HG03442 (cell line): ENCODE results near the gene CALHM3.

ENCODE experiments used
- ATAC-seq: cut with Tn5 transposase; IDR thresholded peaks from one replicate; pipeline ENCODE4 v1.9.1; 2021; ENCODE audit warnings: mild to moderate bottlenecking, moderate library complexity; ENCODE audit not compliant: unreplicated experiment

CALHM3 gene

GRCh38 chr10:103475437-103475836 lies 3.6 kb downstream of the CALHM3 start:
- ATAC-seq, result no peak

DNA sequence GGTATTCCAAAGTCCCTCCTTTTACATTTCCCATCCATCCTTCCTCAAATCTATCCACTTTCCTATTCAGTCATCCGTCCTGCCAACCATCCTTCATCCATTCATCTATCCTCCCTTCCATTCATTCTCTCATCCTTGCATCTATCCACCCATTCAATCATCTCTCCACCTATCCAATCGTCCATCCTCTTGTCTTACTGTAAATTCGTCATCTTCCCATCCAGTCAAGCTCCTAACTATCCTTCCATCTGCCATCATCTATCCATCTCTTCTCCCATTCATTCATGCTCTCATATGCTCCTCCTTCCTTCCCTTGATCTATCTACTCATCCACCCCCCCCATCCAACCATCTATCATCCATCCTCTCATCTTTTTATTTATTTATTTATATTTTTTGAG lies 5.0 kb downstream of the CALHM3 start:
- no peak for ATAC-seq

GRCh38 chr10:103473261-103473671 lies 5.8 kb downstream of the CALHM3 start:
- ATAC-seq, result no peak

DNA sequence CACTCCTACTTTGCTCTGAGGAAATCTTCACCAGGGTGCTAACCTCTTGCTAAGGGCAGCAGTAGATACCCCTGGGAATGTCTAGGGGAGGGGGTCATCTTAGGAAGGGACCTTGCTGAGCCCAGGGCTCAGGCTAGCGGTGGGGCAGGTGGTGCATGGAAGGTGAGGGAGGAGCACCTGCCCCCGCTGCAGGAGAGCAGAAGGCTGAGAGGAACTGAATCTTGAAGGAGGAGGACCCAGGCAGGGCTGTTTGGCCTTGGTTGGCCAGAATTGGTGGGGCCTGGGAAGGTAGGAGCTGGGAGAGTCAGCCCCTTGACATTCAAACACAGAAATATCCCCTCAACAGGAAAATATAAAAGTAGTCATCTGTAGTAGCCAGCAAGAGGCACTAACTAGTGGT lies 7.0 kb downstream of the CALHM3 start:
- ATAC-seq, result no peak

DNA sequence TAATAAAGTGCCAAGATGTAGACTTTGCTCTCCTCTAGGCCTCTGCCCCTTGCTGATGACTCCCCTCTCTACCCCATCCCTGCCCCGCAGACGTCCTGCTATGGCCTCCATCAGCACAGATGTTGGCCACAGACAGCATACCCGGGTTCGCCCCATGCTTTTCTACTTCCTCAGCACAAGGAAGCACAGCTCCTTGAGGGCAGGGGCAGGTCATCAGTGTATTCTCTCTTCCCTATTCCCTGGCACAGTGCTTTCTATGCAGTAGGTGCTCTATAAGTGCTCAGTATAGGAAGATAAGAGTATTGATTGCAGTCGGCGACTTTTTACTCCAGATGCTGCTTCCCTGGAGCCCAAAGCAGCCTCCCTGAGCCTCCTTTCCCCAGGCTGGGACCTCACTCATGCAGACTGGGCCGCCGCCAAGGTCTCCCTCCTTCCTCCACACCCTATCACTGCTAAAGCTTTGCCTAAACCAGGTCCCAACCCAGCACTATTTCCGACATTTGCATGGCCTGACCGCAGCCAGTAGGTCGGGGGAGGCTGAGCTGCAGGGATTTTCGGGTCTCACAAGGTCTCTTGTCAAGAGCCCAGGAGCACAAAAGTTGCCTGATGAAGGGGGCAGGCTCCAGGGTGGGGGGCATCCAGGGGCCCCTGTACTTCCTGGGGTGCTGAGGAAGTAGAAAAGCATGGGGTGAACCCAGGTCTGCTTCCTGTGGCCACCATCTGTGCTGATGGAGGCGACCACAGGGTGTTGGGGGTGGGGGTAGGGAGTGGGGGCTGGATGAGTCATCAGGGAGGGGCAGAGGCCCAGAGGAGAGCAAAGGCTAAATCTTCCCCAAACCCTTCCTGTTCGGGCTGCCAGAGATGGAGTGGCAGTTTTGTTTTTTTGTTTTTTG lies 8.0 kb downstream of the CALHM3 start:
- ATAC-seq, result peak; percentile 67

- no peak for ATAC-seq
Observed at GRCh38 chr10:103469201-103469600, 9.8 kb downstream of the CALHM3 start.

- peak; percentile 27 for ATAC-seq
Observed at GRCh38 chr10:103467406-103467805, 11.6 kb downstream of the CALHM3 start.

DNA sequence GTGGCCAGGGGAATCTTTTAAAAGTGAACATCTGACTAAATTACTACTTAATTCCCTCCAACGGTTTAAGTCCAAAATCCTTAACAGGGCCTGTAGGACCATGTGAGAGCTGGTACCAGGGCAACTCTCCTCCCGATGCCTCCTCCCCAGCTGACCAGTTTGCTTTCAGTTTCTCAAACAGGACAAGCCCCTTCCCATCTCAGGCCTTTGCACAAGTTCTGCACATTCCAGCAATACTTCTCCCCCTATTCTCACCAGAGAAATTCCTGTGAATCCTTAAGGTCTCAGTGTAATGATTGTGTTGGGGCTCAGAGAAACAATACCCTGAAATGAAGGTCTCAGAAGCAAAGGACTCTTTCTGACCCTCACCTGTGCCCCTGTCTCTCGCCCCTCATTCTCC lies 12.3 kb downstream of the CALHM3 start:
- no peak for ATAC-seq

DNA sequence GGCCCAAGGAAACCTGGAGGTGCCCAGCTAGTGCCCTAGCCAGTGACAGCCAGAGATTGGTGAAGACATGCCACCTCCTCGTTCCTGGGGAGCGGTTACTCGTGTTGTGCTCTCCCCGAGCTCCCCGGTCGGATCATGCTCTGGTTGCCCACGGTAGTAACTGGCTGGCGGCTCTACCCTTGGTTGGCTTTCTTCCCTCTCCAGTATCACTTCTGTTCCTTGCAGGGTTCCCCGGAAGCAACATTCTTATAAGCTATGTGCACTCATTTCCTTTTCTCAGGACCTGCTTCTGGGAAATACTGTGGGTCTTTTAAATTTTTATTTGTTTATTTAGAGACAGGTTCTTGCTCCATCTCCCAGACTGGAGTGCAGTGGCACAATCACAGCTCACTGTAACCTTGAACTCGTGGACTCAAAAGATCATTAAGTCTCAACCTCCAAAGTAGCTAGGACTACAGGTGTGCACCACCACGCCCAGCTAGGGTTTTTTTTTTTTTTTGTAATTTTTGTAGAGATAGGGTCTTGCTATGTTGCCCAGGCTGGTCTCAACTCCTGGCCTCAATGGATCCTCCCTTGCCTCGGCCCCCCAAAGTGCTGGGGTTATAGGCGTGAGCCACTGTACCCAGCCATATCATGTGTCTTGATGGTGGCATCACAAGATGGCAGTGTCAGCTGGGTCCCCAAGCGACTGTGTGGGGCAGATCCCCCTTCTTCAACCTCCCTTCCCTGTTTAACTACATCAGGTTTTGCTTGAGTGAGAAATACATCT lies 13.4 kb downstream of the CALHM3 start:
- ATAC-seq, result no peak

DNA sequence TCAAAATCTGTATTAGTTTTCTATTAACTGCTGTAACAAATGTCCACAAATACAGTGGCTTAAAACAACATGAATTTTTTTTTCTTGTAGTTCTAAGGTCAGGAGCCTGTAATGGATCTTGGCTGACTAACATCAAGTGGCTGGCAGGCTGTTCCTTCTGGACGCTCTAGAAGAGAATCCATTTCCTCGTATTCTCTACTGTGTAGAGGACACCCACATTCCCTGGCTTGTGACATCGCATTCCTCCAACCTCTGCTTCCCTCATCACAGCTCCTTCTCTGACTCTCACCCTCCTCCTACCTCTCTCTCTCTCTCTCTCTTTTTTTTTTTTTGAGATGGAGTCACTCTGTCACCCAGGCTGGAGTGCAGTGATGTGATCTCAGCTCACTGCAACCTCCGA lies 15.5 kb downstream of the CALHM3 start:
- ATAC-seq, result no peak

GRCh38 chr10:103459615-103460014 lies 19.4 kb downstream of the CALHM3 start:
- ATAC-seq, result no peak

- ATAC-seq, result peak; percentile 85
Observed at GRCh38 chr10:103458720-103459119, 20.3 kb downstream of the CALHM3 start, which contains the start of gene CALHM1. CALHM1 (minus strand) TSS chr10:103458900; CDS start chr10:103458751, 149 bp downstream.

DNA sequence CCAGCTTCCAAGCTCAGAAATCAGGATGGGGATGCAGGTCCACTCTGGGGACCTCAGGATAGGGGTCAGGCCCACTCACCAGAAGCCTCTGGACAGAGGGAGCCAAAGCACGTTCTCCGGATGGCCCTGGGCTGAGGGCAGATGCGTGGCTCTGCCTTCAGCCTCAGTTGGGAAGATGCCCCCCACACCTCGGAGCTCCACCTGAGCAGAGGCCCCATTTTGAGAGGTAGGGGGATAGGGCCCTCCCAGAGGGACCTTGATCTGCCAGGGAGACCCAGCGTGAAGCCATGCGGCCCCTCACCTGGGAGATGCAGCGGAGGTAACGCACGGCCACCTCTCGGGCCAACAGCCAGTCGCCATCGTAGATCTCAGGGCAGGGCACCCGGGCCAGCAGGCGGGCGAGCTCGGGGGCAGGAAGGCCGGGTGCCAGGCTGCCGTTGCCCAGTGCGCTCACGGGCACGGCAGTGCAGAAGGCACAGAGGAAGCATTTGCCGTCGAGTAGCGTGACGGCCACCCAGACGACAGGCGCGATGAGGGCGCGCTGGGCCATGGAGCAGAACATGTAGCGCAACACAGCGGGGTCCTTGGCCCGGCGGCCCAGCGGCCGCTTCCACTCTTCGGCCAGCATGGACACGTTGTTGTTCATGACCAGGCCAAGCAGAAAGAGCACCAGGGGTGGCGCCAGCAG lies 21.0 kb downstream of the CALHM3 start:
- ATAC-seq, result no peak

- no peak for ATAC-seq
Observed at GRCh38 chr10:103457176-103457712, 21.8 kb downstream of the CALHM3 start.

DNA sequence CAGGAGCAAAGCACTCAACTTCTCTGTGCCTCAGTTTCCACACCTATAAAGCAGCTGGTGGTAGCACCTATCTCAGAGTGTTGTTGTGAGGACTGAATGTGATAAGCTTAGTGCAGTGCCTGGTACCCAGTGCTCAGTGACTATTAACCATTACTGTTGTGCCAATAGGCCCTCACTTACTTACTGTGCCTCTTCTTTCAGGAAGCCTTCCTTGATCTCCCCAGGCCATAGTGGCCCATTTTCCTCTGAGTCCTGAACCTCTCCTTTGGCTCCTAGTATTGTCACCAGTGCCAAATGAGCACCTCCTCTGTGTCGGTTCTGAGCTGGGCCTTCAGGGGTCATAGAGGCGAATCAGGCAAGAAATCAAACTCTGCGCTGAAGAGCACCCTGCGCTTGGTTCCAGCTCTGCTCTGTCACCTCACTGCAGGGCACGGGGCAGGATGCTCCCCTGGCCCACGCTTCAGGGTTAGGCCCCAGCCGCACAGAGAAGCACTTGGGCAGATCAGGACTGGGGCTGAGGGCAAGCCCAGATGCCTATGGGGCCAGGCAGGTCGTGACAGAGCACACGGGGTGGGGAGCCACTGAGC lies 22.9 kb downstream of the CALHM3 start:
- no peak for ATAC-seq

GRCh38 chr10:103455235-103455634 lies 23.8 kb downstream of the CALHM3 start:
- no peak for ATAC-seq

- ATAC-seq, result no peak
Observed at GRCh38 chr10:103454026-103454425, 25.0 kb downstream of the CALHM3 start.

DNA sequence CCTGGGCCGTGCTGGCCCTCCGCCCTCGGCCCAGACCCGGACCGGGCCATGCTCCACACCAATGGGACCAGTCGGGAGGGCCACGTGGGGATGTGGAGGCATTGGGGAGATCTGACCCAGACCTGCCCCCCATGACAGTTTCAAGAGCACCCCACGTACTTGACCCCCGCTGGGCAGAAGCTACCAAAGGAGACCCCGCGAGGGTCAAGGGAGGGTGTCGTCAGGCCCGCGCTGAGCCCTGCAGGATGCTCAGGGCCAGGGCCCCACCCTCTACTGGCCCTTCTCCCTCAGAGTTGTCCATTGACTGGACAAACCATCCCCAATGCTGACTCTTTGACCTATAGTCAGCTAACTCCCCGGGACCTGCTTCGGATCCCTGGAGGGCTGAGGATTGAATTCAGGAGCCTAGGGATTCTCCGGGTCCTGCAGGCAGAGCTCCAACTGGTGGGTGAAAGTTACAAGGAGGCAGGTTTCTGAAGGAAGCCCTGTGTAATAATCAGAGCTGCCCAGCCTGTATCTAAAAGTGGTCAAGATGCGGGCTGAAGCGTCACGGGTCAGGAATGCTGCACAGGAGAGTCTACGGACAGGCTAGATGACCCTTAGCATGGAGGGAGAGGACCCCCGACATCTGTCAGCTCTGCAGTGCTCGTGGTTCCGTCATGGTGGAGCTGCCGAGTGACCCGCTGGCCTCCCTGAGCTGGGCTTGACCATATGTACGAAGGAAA lies 26.4 kb downstream of the CALHM3 start:
- ATAC-seq, result no peak

DNA sequence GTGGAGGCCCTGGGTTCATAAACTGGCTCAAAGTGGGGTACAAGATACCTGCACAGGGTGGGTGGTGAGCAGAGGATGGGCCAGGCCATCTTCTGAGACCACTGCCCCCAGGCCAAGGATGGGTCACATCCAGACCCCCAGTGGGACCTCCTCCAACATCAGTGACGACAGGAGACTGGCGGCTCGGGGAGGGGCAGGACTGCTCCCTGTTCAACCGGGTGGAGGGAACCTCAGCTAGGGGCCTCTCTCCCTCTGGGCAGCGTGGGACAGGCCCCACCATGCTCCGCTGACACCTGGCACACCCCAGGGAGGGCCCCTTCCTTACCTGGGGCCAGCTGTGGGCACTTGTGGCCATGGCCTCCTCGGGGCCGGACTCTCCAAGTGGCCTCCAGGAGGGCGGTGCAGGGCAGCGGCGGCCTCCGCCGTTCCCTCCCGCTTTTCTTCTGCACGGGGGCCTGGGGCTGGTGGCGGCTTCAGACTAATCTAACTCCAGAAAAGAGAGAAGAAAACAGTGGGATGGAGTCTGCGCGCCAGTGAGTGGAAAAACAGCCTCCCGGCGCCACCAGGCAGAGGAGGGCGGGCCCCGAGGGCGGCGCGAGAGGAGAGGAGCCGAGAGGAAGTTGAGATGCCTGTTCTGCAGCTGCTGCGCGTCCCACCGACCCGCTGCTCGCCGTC lies 27.1 kb downstream of the CALHM3 start, which contains the start of gene CALHM2:
Gene CALHM2 (minus strand): TSS at position 540 of the 675 bp plus-strand sequence. CDS start 2,429 bp downstream, outside the sequence.
- peak; percentile 68 for ATAC-seq
